T-helper 1 cell treated with Interleukin-12 subunit alpha and Interleukin-12 subunit beta and Interleukin-4 antibody, amounts not matched to agents 30 μg/mL and 1 μg/mL, for 36 hours (primary cell): ENCODE data around the gene MICALL1.
A peak's percentile ranks its signal among the peaks of the same experiment; 100 is the strongest.
"Not testable (repeated sequence)": the region's sequence is repeated elsewhere in the genome, so short reads cannot be mapped to it uniquely, and the experiment has no call there.

ENCODE experiments used
- H3K27ac Mint-ChIP-seq: one replicate; pipeline ENCODE4 v1.8.0; 2021; ENCODE audit warnings: mild to moderate bottlenecking, mixed read lengths
- H3K27me3 Mint-ChIP-seq: one replicate; pipeline ENCODE4 v1.8.0; 2021; ENCODE audit warnings: low read depth, mixed read lengths
- H3K36me3 Mint-ChIP-seq: one replicate; pipeline ENCODE4 v1.8.0; 2021; ENCODE audit warnings: low read depth, mixed read lengths
- H3K4me1 Mint-ChIP-seq: one replicate; pipeline ENCODE4 v1.8.0; 2021; ENCODE audit warnings: low read depth, mixed read lengths
- H3K4me3 Mint-ChIP-seq: one replicate; pipeline ENCODE4 v1.8.0; 2021; ENCODE audit warnings: mild to moderate bottlenecking, moderate library complexity, mixed read lengths
- H3K9me3 Mint-ChIP-seq: one replicate; pipeline ENCODE4 v1.8.0; 2021; ENCODE audit warnings: mixed read lengths

Gene MICALL1

GRCh38 chr22:37952629-37953028 is 46.5 kb downstream of the MICALL1 start:
- peaks cover 17% of the 10 kb centered on the region for H3K36me3 Mint-ChIP-seq
- H3K27ac Mint-ChIP-seq, H3K9me3 Mint-ChIP-seq: not testable (repeated sequence)
- H3K4me3 Mint-ChIP-seq, result peak overlapping the region; percentile 99
- peaks cover 14% of the 10 kb centered on the region for H3K4me1 Mint-ChIP-seq
- peaks cover 18% of the 10 kb centered on the region for H3K27me3 Mint-ChIP-seq

- peaks cover 18% of the 10 kb centered on the region for H3K27me3 Mint-ChIP-seq
- peaks cover 14% of the 10 kb centered on the region for H3K4me1 Mint-ChIP-seq
- peak overlapping the region; percentile 93 for H3K27ac Mint-ChIP-seq
- peaks cover 20% of the 10 kb centered on the region for H3K36me3 Mint-ChIP-seq
- peak overlapping the region; percentile 99 for H3K4me3 Mint-ChIP-seq
- H3K9me3 Mint-ChIP-seq, result no peaks in the 10 kb centered on the region
Measured at GRCh38 chr22:37953062-37953436, 47.0 kb downstream of the MICALL1 start.

- H3K27me3 Mint-ChIP-seq, result peaks cover 18% of the 10 kb centered on the region
- H3K9me3 Mint-ChIP-seq, result no peaks in the 10 kb centered on the region
- peaks cover 14% of the 10 kb centered on the region for H3K4me1 Mint-ChIP-seq
- H3K27ac Mint-ChIP-seq, result peak within 1 kb of the TSS; percentile 93
- H3K4me3 Mint-ChIP-seq, result peak within 1 kb of the TSS; percentile 99
- H3K36me3 Mint-ChIP-seq, result peaks cover 23% of the 10 kb centered on the region
Measured at GRCh38 chr22:37953437-37954179, 47.5 kb downstream of the MICALL1 start, which contains the start of the genes C22orf23 and POLR2F. C22orf23 (minus strand) TSS chr22:37953601; CDS start chr22:37953149, 452 bp downstream. POLR2F (plus strand) TSS chr22:37953699; CDS start chr22:37953788, 89 bp downstream.

GRCh38 chr22:37954686-37955085 is 48.6 kb downstream of the MICALL1 start:
- H3K4me1 Mint-ChIP-seq, result peaks cover 14% of the 10 kb centered on the region
- peak overlapping the region; percentile 99 for H3K4me3 Mint-ChIP-seq
- no peaks in the 10 kb centered on the region for H3K9me3 Mint-ChIP-seq
- no peak overlapping the region for H3K27ac Mint-ChIP-seq
- peaks cover 33% of the 10 kb centered on the region for H3K36me3 Mint-ChIP-seq
- peaks cover 18% of the 10 kb centered on the region for H3K27me3 Mint-ChIP-seq

GRCh38 chr22:37955825-37956397 is 49.8 kb downstream of the MICALL1 start:
- Mint-ChIP-seq H3K27me3 (peaks cover 18% of the 10 kb centered on the region), H3K4me1 (peaks cover 14% of the 10 kb centered on the region), H3K36me3 (peaks cover 36% of the 10 kb centered on the region)
- H3K27ac Mint-ChIP-seq, H3K9me3 Mint-ChIP-seq, H3K4me3 Mint-ChIP-seq: not testable (repeated sequence)

- Mint-ChIP-seq H3K27ac (no peak overlapping the region), H3K9me3 (no peaks in the 10 kb centered on the region), H3K4me1 (peaks cover 14% of the 10 kb centered on the region), H3K4me3 (no peak overlapping the region), H3K27me3 (peaks cover 10% of the 10 kb centered on the region), H3K36me3 (peaks cover 45% of the 10 kb centered on the region)
Measured at GRCh38 chr22:37957232-37957631, 51.1 kb downstream of the MICALL1 start.

- Mint-ChIP-seq H3K27me3 (no peaks in the 10 kb centered on the region), H3K9me3 (no peaks in the 10 kb centered on the region), H3K36me3 (peaks cover 47% of the 10 kb centered on the region), H3K27ac (no peak overlapping the region), H3K4me3 (no peak overlapping the region), H3K4me1 (peaks cover 7% of the 10 kb centered on the region)
Measured at GRCh38 chr22:37959231-37959825, 53.2 kb downstream of the MICALL1 start.

- Mint-ChIP-seq H3K27me3 (no peaks in the 10 kb centered on the region), H3K36me3 (peaks cover 47% of the 10 kb centered on the region), H3K4me1 (peaks cover 3% of the 10 kb centered on the region), H3K27ac (no peak overlapping the region), H3K9me3 (no peaks in the 10 kb centered on the region), H3K4me3 (no peak overlapping the region)
Measured at GRCh38 chr22:37961062-37961461, 55.0 kb downstream of the MICALL1 start.

GRCh38 chr22:37965940-37966664 is 60.0 kb downstream of the MICALL1 start:
- Mint-ChIP-seq H3K9me3 (no peaks in the 10 kb centered on the region), H3K27me3 (no peaks in the 10 kb centered on the region), H3K36me3 (peaks cover 35% of the 10 kb centered on the region), H3K27ac (peak overlapping the region; percentile 38), H3K4me3 (no peak overlapping the region), H3K4me1 (peaks cover 4% of the 10 kb centered on the region)

- no peaks in the 10 kb centered on the region for H3K9me3 Mint-ChIP-seq
- H3K27ac Mint-ChIP-seq, result no peak overlapping the region
- H3K4me1 Mint-ChIP-seq, result peaks cover 4% of the 10 kb centered on the region
- H3K36me3 Mint-ChIP-seq, result peaks cover 27% of the 10 kb centered on the region
- no peaks in the 10 kb centered on the region for H3K27me3 Mint-ChIP-seq
- no peak overlapping the region for H3K4me3 Mint-ChIP-seq
Measured at GRCh38 chr22:37967147-37967546, 61.0 kb downstream of the MICALL1 start.

GRCh38 chr22:37967637-37968451 is 61.7 kb downstream of the MICALL1 start:
- no peak overlapping the region for H3K4me3 Mint-ChIP-seq

GRCh38 chr22:37968452-37969251 is 62.6 kb downstream of the MICALL1 start:
- H3K9me3 Mint-ChIP-seq, result no peaks in the 10 kb centered on the region
- peaks cover 24% of the 10 kb centered on the region for H3K36me3 Mint-ChIP-seq
- H3K27ac Mint-ChIP-seq, result no peak overlapping the region
- no peak overlapping the region for H3K4me3 Mint-ChIP-seq
- H3K27me3 Mint-ChIP-seq, result no peaks in the 10 kb centered on the region
- peaks cover 4% of the 10 kb centered on the region for H3K4me1 Mint-ChIP-seq

More at GRCh38 chr22:37967637-37968451, 61.7 kb downstream of the MICALL1 start:
- Mint-ChIP-seq H3K27ac (no peak overlapping the region), H3K36me3 (peaks cover 24% of the 10 kb centered on the region), H3K9me3 (no peaks in the 10 kb centered on the region), H3K4me1 (peaks cover 4% of the 10 kb centered on the region), H3K27me3 (no peaks in the 10 kb centered on the region)

GRCh38 chr22:37970864-37971263 is 64.8 kb downstream of the MICALL1 start:
- Mint-ChIP-seq H3K9me3 (no peaks in the 10 kb centered on the region), H3K36me3 (peaks cover 20% of the 10 kb centered on the region), H3K4me3 (no peak overlapping the region), H3K27ac (no peak overlapping the region), H3K4me1 (peaks cover 2% of the 10 kb centered on the region), H3K27me3 (no peaks in the 10 kb centered on the region)
